ENCODE measurements around the gene GALE.
"Not testable (repeated sequence)": the region's sequence is repeated elsewhere in the genome, so short reads cannot be mapped to it uniquely, and the experiment has no call there.

GALE gene

DNA sequence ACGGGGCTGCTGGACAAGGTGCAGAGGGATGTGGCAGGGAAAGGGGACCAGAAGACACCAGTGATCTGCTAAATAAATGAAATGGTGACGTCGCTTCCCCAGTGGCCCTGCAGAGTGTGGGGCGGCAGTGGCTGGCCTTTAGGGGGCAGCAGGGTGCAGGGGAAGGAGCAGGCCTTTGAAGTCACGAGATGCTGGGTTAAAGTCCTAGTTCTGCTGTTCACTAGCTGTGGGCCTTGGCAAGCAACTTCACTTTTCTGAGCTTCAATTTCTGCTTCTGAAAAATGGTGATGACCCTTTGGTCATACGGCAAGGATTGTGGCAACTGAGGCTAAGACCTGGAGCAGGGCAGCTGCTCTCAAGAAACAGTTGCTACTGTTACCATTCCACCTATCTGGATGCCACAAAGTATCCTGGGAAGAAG is 9.2 kb upstream of the GALE start:
- Histone ChIP-seq H3K27me3 (ENCODE audit: control insufficient read depth, insufficient read depth, low read length) (no peaks in the 10 kb centered on the region), H3K4me3 (ENCODE audit: low read length) (no peak overlapping the region), H3K36me3 (ENCODE audit: control insufficient read depth, insufficient read depth, low read length) (no peaks in the 10 kb centered on the region), H3K9me3 (ENCODE audit: control insufficient read depth, insufficient read depth, low read length) (no peaks in the 10 kb centered on the region), H3K4me1 (ENCODE audit: control insufficient read depth, insufficient read depth, low read length) (no peaks in the 10 kb centered on the region), H3K27ac (ENCODE audit: low read length) (no peak overlapping the region)
- WGBS (ENCODE audit: insufficient coverage, insufficient read length) = no CpG with 5 or more reads among the region's 6 CpGs
- no peak for DNase-seq (ENCODE audit: low read depth, low spot score)

- Histone ChIP-seq H3K4me1 (ENCODE audit: control insufficient read depth, insufficient read depth, low read length) (no peaks in the 10 kb centered on the region), H3K27me3 (ENCODE audit: control insufficient read depth, insufficient read depth, low read length) (no peaks in the 10 kb centered on the region), H3K4me3 (ENCODE audit: low read length) (no peak overlapping the region), H3K27ac (ENCODE audit: low read length) (no peak overlapping the region), H3K9me3 (ENCODE audit: control insufficient read depth, insufficient read depth, low read length) (no peaks in the 10 kb centered on the region), H3K36me3 (ENCODE audit: control insufficient read depth, insufficient read depth, low read length) (no peaks in the 10 kb centered on the region)
- WGBS (ENCODE audit: insufficient coverage, insufficient read length) = no CpG with 5 or more reads among the region's 3 CpGs
- no peak for DNase-seq (ENCODE audit: low read depth, low spot score)
These were observed 6.9 kb upstream of the GALE start for GRCh38 chr1:23807453-23807852.

- WGBS (ENCODE audit: insufficient coverage, insufficient read length) = no CpG with 5 or more reads among the region's 6 CpGs
- DNase-seq (ENCODE audit: low read depth, low spot score) = no peak
- H3K4me3 ChIP-seq (ENCODE audit: low read length) = no peak overlapping the region
These were observed 5.7 kb upstream of the GALE start for GRCh38 chr1:23806280-23806679.

GRCh38 chr1:23805025-23805424 is 4.5 kb upstream of the GALE start:
- Histone ChIP-seq H3K4me1 (ENCODE audit: control insufficient read depth, insufficient read depth, low read length) (no peaks in the 10 kb centered on the region), H3K36me3 (ENCODE audit: control insufficient read depth, insufficient read depth, low read length) (no peaks in the 10 kb centered on the region), H3K27me3 (ENCODE audit: control insufficient read depth, insufficient read depth, low read length) (no peaks in the 10 kb centered on the region), H3K9me3 (ENCODE audit: control insufficient read depth, insufficient read depth, low read length) (no peaks in the 10 kb centered on the region), H3K4me3 (ENCODE audit: low read length) (no peak overlapping the region), H3K27ac (ENCODE audit: low read length) (no peak overlapping the region)
- DNase-seq (ENCODE audit: low read depth, low spot score) = no peak
- no CpG with 5 or more reads among the region's 2 CpGs for WGBS (ENCODE audit: insufficient coverage, insufficient read length)

More at GRCh38 chr1:23806280-23806679, 5.7 kb upstream of the GALE start:
- no peaks in the 10 kb centered on the region for H3K27me3 ChIP-seq (ENCODE audit: control insufficient read depth, insufficient read depth, low read length)
- H3K36me3 ChIP-seq (ENCODE audit: control insufficient read depth, insufficient read depth, low read length) = no peaks in the 10 kb centered on the region
- no peaks in the 10 kb centered on the region for H3K9me3 ChIP-seq (ENCODE audit: control insufficient read depth, insufficient read depth, low read length)
- H3K27ac ChIP-seq (ENCODE audit: low read length) = no peak overlapping the region
- H3K4me1 ChIP-seq (ENCODE audit: control insufficient read depth, insufficient read depth, low read length) = no peaks in the 10 kb centered on the region

DNA sequence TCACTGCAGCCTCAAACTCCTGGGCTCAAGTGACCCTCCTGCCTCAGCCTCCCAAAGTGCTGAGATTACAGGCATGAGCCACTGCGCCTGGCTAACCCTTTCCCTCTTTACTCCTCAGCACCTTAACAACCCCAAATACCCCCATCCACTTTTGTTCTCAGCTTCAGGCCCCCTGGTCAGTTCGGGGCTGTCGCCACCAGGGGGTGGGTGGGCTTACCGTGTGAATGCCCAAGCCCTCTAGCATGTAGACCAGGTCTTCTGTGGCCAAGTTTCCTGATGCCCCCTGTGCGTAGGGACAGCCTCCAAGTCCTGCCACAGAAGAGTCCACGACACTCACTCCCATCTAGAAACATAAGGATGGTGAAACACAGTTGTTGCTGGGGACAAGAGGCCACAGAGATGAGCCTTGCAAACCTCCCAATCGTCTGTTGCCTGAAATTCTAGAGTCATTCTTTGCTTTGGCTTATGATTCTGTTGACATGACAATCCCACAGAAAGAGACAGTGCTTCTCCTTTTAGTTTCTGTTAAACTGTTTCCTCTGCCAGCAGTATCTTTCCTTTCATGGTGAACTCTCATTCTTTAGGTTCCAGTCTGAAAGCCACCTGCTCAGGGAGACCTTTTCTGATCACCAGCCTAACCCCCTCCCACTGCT is 3.8 kb upstream of the GALE start:
- no peak for DNase-seq (ENCODE audit: low read depth, low spot score)
- peaks cover under 1% of the 10 kb centered on the region; the same call in 1 of the 2 replicates for H3K4me1 ChIP-seq (ENCODE audit: control insufficient read depth, insufficient read depth, low read length)
- H3K36me3 ChIP-seq (ENCODE audit: control insufficient read depth, insufficient read depth, low read length) = no peaks in the 10 kb centered on the region
- no peak overlapping the region for H3K27ac ChIP-seq (ENCODE audit: low read length)
- H3K9me3 ChIP-seq (ENCODE audit: control insufficient read depth, insufficient read depth, low read length) = no peaks in the 10 kb centered on the region
- H3K27me3 ChIP-seq (ENCODE audit: control insufficient read depth, insufficient read depth, low read length) = no peaks in the 10 kb centered on the region
- no CpG with 5 or more reads among the region's 7 CpGs for WGBS (ENCODE audit: insufficient coverage, insufficient read length)
- no peak overlapping the region for H3K4me3 ChIP-seq (ENCODE audit: low read length)

DNA sequence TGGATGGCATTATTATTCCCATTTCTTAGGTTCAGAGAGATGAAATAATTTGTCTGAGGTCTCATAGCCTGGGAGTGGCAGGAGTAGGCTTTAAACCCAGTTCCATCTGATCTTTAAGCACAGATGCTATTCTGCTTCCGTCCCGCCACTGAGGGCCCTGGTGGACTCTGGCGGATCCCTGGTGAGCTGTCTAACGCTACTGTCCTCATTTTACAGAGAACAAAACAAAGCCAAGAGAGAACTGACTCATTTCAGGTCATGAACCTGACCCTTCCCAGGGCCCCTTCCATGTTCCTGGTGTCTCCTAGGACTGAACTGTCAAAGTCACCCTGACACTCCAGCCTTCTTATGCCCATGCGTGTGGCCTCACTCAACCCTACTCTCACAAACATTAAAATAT is 3.1 kb upstream of the GALE start:
- Histone ChIP-seq H3K27ac (ENCODE audit: low read length) (no peak overlapping the region), H3K4me3 (ENCODE audit: low read length) (no peak overlapping the region), H3K27me3 (ENCODE audit: control insufficient read depth, insufficient read depth, low read length) (no peaks in the 10 kb centered on the region), H3K9me3 (ENCODE audit: control insufficient read depth, insufficient read depth, low read length) (no peaks in the 10 kb centered on the region), H3K4me1 (ENCODE audit: control insufficient read depth, insufficient read depth, low read length) (peaks cover 5% of the 10 kb centered on the region; the same call in 1 of the 2 replicates), H3K36me3 (ENCODE audit: control insufficient read depth, insufficient read depth, low read length) (peaks cover 1% of the 10 kb centered on the region; the same call in 1 of the 2 replicates)
- no peak for DNase-seq (ENCODE audit: low read depth, low spot score)
- 100% methylated on average over 1 of the region's 5 CpGs for WGBS (ENCODE audit: insufficient coverage, insufficient read length)

- H3K36me3 ChIP-seq (ENCODE audit: control insufficient read depth, insufficient read depth, low read length); H3K4me1 ChIP-seq (ENCODE audit: control insufficient read depth, insufficient read depth, low read length); H3K4me3 ChIP-seq (ENCODE audit: low read length); H3K27me3 ChIP-seq (ENCODE audit: control insufficient read depth, insufficient read depth, low read length); H3K27ac ChIP-seq (ENCODE audit: low read length); H3K9me3 ChIP-seq (ENCODE audit: control insufficient read depth, insufficient read depth, low read length); DNase-seq (ENCODE audit: low read depth, low spot score): not testable (repeated sequence)
- WGBS (ENCODE audit: insufficient coverage, insufficient read length) = no CpG with 5 or more reads among the region's 7 CpGs
These were observed 2.3 kb upstream of the GALE start for GRCh38 chr1:23802809-23803342.

GRCh38 chr1:23801876-23802275 is 1.3 kb upstream of the GALE start:
- peaks cover 17% of the 10 kb centered on the region for H3K36me3 ChIP-seq (ENCODE audit: control insufficient read depth, insufficient read depth, low read length)
- H3K27ac ChIP-seq (ENCODE audit: low read length) = no peak overlapping the region
- H3K4me1 ChIP-seq (ENCODE audit: control insufficient read depth, insufficient read depth, low read length) = peaks cover 5% of the 10 kb centered on the region; the same call in 1 of the 2 replicates
- no peak overlapping the region for H3K4me3 ChIP-seq (ENCODE audit: low read length)
- DNase-seq (ENCODE audit: low read depth, low spot score) = no peak
- H3K27me3 ChIP-seq (ENCODE audit: control insufficient read depth, insufficient read depth, low read length) = no peaks in the 10 kb centered on the region
- no peaks in the 10 kb centered on the region for H3K9me3 ChIP-seq (ENCODE audit: control insufficient read depth, insufficient read depth, low read length)
- no CpG with 5 or more reads among the region's 10 CpGs for WGBS (ENCODE audit: insufficient coverage, insufficient read length)

GRCh38 chr1:23801338-23801748 is 789 bp upstream of the GALE start:
- Histone ChIP-seq H3K27me3 (ENCODE audit: control insufficient read depth, insufficient read depth, low read length) (no peaks in the 10 kb centered on the region), H3K27ac (ENCODE audit: low read length) (no peak overlapping the region), H3K9me3 (ENCODE audit: control insufficient read depth, insufficient read depth, low read length) (no peaks in the 10 kb centered on the region), H3K4me3 (ENCODE audit: low read length) (peak overlapping the region; percentile 72; the same call in 1 of the 2 replicates), H3K4me1 (ENCODE audit: control insufficient read depth, insufficient read depth, low read length) (peaks cover 5% of the 10 kb centered on the region; the same call in 1 of the 2 replicates), H3K36me3 (ENCODE audit: control insufficient read depth, insufficient read depth, low read length) (peaks cover 20% of the 10 kb centered on the region)
- no peak for DNase-seq (ENCODE audit: low read depth, low spot score)
- no CpG with 5 or more reads among the region's 19 CpGs for WGBS (ENCODE audit: insufficient coverage, insufficient read length)

GRCh38 chr1:23799570-23800399 is 769 bp downstream of the GALE start:
- Histone ChIP-seq H3K27me3 (ENCODE audit: control insufficient read depth, insufficient read depth, low read length) (no peaks in the 10 kb centered on the region), H3K36me3 (ENCODE audit: control insufficient read depth, insufficient read depth, low read length) (peaks cover 27% of the 10 kb centered on the region), H3K27ac (ENCODE audit: low read length) (no peak overlapping the region), H3K4me3 (ENCODE audit: low read length) (peak overlapping the region; percentile 72), H3K9me3 (ENCODE audit: control insufficient read depth, insufficient read depth, low read length) (no peaks in the 10 kb centered on the region), H3K4me1 (ENCODE audit: control insufficient read depth, insufficient read depth, low read length) (peaks cover 5% of the 10 kb centered on the region; the same call in 1 of the 2 replicates)
- no peak for DNase-seq (ENCODE audit: low read depth, low spot score)
- no CpG with 5 or more reads among the region's 48 CpGs for WGBS (ENCODE audit: insufficient coverage, insufficient read length)

All from iPS DF 6.9 (cell line).